Small intestine (tissue), 7 donors: ENCODE data around the gene TRAPPC3. TPM values are rescaled to one million over a fixed set of nuclear protein-coding genes. Genes with fewer than 3 reads are reported as not detected.

Experiments
- DNase-seq, 2 donors: peaks; one replicate each; pipeline versions ENCODE4 v3.0.0 to v3.0.0-alpha.2; 2013
- FAIRE-seq: peaks from 2 replicates; lab custom pipeline; 2012; peaks lifted over from hg19 to GRCh38; lab: Jason Lieb, UNC
- H3K27ac ChIP-seq, 3 donors: one replicate each; pipeline ENCODE4 v1.5.1; 2013; ENCODE audit warnings: low read length in 2 of 3, mild to moderate bottlenecking in 2 of 3, control low read depth in 1 of 3, inconsistent platforms in 1 of 3, low read depth in 1 of 3, moderate library complexity in 1 of 3
- H3K27me3 ChIP-seq, 3 donors: one replicate each; pipeline ENCODE4 v1.6.1; 2013; ENCODE audit warnings: low read length in 3 of 3, inconsistent platforms in 1 of 3; ENCODE audit not compliant: control insufficient read depth in 3 of 3, insufficient read depth in 3 of 3
- H3K36me3 ChIP-seq, 3 donors: one replicate each; pipeline ENCODE4 v1.6.1; 2013; ENCODE audit warnings: low read length in 3 of 3, inconsistent platforms in 1 of 3, low read depth in 1 of 3, mild to moderate bottlenecking in 1 of 3, moderate library complexity in 1 of 3; ENCODE audit not compliant: control insufficient read depth in 3 of 3, insufficient read depth in 2 of 3
- H3K4me1 ChIP-seq, 3 donors: one replicate each; pipeline ENCODE4 v1.6.1; 2013; ENCODE audit warnings: low read length in 2 of 3, inconsistent platforms in 1 of 3, low read depth in 1 of 3, mild to moderate bottlenecking in 1 of 3, moderate library complexity in 1 of 3; ENCODE audit not compliant: control insufficient read depth in 3 of 3, insufficient read depth in 2 of 3
- H3K4me3 ChIP-seq, 3 donors: one replicate each; pipeline ENCODE4 v1.5.1; 2013; ENCODE audit warnings: low read length in 3 of 3, control low read depth in 1 of 3, inconsistent platforms in 1 of 3, low read depth in 1 of 3, mild to moderate bottlenecking in 1 of 3, moderate library complexity in 1 of 3
- H3K9me3 ChIP-seq, 2 donors: one replicate each; pipeline ENCODE4 v1.6.1; 2013; ENCODE audit warnings: low read depth in 1 of 2, low read length in 1 of 2; ENCODE audit not compliant: control insufficient read depth in 2 of 2, insufficient read depth in 1 of 2
- WGBS, 3 donors: extraction: QIAGEN DNeasy Blood & Tissue Kit; methylation state at CpG; one replicate each; pipeline ENCODE4 v1.1.7; 2013; 5-methylcytosine and 5-hydroxymethylcytosine counted together
- polyA plus RNA-seq, 4 donors: library from polyadenylated mRNA; stranded (reverse) in 3 of 4; unstranded in 1 of 4; fragments of 200-250 nt in 3 of 4; fragments of 120-200 nt in 1 of 4; gene quantifications; one replicate each; pipeline versions ENCODE4 v1.2.1 to v1.2.3, GENCODE V29; 2013
- donor health status: healthy with polysubstance abuse.
- donor health status: control.
- donor health status: control.
- donor health status: Bipolar disorder and iron deficiency.
- donor health status: healthy.

TRAPPC3 gene
- polyA plus RNA-seq, 4 donors = 61.8 to 90.5 (median 71.6) TPM

DNA sequence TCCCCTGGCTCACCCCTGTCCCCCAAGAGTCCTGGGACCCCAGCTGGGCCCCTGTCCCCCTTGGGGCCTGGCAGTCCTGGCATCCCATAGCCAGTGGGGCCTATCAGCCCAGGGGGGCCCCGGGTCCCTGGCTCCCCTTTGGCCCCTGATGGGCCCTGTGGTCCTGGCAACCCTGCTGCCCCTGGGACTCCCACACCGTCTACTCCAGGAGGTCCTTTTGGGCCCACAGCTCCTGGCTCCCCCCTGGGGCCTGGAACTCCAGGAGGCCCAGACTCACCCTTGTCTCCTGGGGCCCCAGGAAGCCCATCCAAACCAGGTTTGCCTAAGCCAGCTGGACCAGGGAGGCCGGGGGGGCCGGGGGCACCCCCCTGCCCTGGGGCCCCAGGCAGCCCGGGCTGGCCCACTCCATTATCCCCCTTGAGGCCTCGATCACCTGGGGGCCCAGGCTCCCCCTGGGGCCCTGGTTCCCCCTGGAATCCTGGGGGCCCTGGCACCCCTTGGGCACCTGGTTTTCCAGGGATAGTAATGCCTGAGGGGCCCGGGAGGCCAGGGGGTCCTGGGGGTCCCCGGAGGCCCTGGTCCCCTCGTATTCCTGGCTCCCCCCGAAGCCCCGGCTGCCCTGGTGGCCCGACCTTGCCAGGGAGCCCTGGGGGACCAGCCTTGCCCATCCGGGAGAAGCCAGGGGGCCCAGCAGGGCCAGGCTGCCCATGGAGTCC is 50.5 kb downstream of the TRAPPC3 start:
- WGBS, 3 donors = 77 to 81% (median 78%) methylated on average over 10 to 13 of the region's 13 CpGs

DNA sequence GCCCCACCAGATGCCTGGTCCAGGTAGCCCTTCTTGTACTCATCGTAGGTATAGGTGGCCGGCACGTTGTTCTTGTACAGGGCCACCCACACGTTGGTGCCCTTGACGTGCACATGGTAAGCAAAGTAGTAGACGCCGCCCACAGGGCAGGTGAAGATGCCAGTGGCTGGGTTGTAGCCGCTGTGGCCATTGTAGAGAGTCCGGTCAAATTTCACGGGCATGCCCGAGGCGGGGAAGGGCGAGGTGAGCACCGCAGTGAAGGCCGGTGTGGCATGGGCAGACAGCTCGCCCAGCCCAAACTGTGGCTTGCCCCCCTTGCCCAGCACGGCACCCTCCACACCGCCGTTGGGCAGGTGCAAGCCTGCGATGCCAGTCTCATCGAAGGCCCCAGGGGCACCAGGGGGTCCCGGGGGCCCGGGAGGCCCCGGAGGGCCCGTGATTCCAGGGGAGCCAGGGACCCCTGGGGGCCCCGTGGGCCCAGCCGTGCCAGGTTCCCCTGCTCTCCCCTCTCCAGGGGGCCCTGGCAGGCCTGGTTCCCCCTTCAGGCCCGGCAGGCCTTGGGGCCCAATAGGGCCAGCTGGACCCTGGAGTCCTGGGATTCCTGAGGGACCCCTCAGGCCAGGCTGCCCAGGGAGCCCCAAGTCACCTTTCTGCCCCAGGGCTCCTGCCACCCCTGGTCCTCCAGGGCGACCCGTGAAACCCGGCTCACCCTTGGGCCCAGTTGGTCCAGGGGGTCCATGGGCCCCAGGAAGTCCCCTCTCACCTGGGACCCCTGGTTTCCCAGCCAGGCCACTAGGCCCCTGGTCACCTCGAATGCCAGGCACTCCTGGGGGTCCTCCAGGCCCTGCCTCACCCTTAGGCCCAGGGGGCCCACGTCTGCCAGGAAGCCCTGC is 51.3 kb downstream of the TRAPPC3 start:
- H3K27me3 ChIP-seq = no peaks in the 10 kb centered on the region
- 85 to 91% (median 90%) methylated on average over 29 to 33 of the region's 33 CpGs for WGBS, 3 donors
- no peak overlapping the region for H3K4me3 ChIP-seq
- DNase-seq (no peak), FAIRE-seq (no peak)
- H3K4me1 ChIP-seq = peaks cover 0 to 14% (median 0%) of the 10 kb centered on the region in 3 donors
- H3K9me3 ChIP-seq = no peaks in the 10 kb centered on the region
- H3K36me3 ChIP-seq = peaks cover 9 to 39% (median 11%) of the 10 kb centered on the region in 3 donors
- no peak overlapping the region for H3K27ac ChIP-seq

More for the DNA sequence above, 50.5 kb downstream of the TRAPPC3 start:
- FAIRE-seq (no peak), DNase-seq (no peak)
- H3K36me3 ChIP-seq = peaks cover 2 to 30% (median 6%) of the 10 kb centered on the region in 3 donors
- H3K4me3 ChIP-seq = no peak overlapping the region
- no peak overlapping the region for H3K27ac ChIP-seq
- H3K4me1 ChIP-seq = peaks cover 0 to 14% (median 0%) of the 10 kb centered on the region in 3 donors
- H3K9me3 ChIP-seq = no peaks in the 10 kb centered on the region
- H3K27me3 ChIP-seq = no peaks in the 10 kb centered on the region

GRCh38 chr1:36096500-36097432 is 52.5 kb downstream of the TRAPPC3 start:
- Histone ChIP-seq H3K4me1 (peaks cover 0 to 14% (median 0%) of the 10 kb centered on the region in 3 donors), H3K36me3 (peaks cover 9 to 51% (median 14%) of the 10 kb centered on the region in 3 donors), H3K9me3 (no peaks in the 10 kb centered on the region), H3K27me3 (no peaks in the 10 kb centered on the region), H3K4me3 (no peak overlapping the region), H3K27ac (no peak overlapping the region)
- DNase-seq = no peak
- WGBS, 3 donors = 73 to 79% (median 78%) methylated on average over 16 of the region's 16 CpGs
- no peak for FAIRE-seq

- FAIRE-seq = no peak
- 66 to 82% (median 80%) methylated on average over 15 of the region's 15 CpGs for WGBS, 3 donors
- no peaks in the 10 kb centered on the region for H3K9me3 ChIP-seq
- peaks cover 9 to 60% (median 14%) of the 10 kb centered on the region in 3 donors for H3K36me3 ChIP-seq
- no peaks in the 10 kb centered on the region for H3K27me3 ChIP-seq
- no peak for DNase-seq
- peaks cover 0 to 18% (median 0%) of the 10 kb centered on the region in 3 donors for H3K4me1 ChIP-seq
- no peak overlapping the region for H3K27ac ChIP-seq
- H3K4me3 ChIP-seq = no peak overlapping the region
Observed at GRCh38 chr1:36095760-36096405, 53.4 kb downstream of the TRAPPC3 start.

- Histone ChIP-seq H3K27me3 (no peaks in the 10 kb centered on the region), H3K4me3 (no peak overlapping the region), H3K36me3 (peaks cover 9 to 65% (median 14%) of the 10 kb centered on the region in 3 donors), H3K9me3 (no peaks in the 10 kb centered on the region), H3K4me1 (peaks cover 0 to 21% (median under 1%) of the 10 kb centered on the region in 3 donors), H3K27ac (no peak overlapping the region)
- DNase-seq (no peak), FAIRE-seq (no peak)
- 88 to 96% (median 92%) methylated on average over 8 of the region's 8 CpGs for WGBS, 3 donors
Observed at GRCh38 chr1:36094621-36095061, 54.6 kb downstream of the TRAPPC3 start.

- DNase-seq (no peak), FAIRE-seq (no peak)
- no peak overlapping the region for H3K27ac ChIP-seq
- H3K36me3 ChIP-seq = peaks cover 9 to 65% (median 14%) of the 10 kb centered on the region in 3 donors
- H3K9me3 ChIP-seq = no peaks in the 10 kb centered on the region
- no peak overlapping the region for H3K4me3 ChIP-seq
- peaks cover 0 to 14% (median 2%) of the 10 kb centered on the region in 3 donors for H3K4me1 ChIP-seq
- H3K27me3 ChIP-seq = no peaks in the 10 kb centered on the region
- 88 to 95% (median 91%) methylated on average over 3 of the region's 3 CpGs for WGBS, 3 donors
Observed at GRCh38 chr1:36093929-36094328, 55.4 kb downstream of the TRAPPC3 start.

DNA sequence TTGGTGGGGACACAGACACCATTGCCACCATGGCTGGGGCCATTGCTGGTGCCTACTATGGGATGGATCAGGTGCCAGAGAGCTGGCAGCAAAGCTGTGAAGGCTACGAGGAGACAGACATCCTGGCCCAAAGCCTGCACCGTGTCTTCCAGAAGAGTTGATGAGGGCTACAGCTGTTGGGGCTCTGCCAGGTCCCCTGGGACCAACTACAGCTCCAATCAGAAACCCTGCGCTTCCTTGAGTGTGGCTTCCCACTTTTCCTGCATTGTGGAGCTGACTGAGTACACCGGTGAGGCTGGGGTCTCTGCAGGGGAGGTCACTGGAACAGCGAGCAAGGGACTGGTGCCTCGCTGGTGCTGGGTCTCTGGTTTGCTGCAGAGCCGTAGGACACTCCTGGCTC is 56.1 kb downstream of the TRAPPC3 start:
- no peak overlapping the region for H3K27ac ChIP-seq
- no peaks in the 10 kb centered on the region for H3K9me3 ChIP-seq
- 85 to 90% (median 88%) methylated on average over 7 of the region's 7 CpGs for WGBS, 3 donors
- DNase-seq (no peak), FAIRE-seq (no peak)
- H3K27me3 ChIP-seq = no peaks in the 10 kb centered on the region
- no peak overlapping the region for H3K4me3 ChIP-seq
- H3K36me3 ChIP-seq = peaks cover 9 to 65% (median 14%) of the 10 kb centered on the region in 3 donors
- peaks cover 0 to 13% (median 3%) of the 10 kb centered on the region in 3 donors for H3K4me1 ChIP-seq
